Caco-2 (cell line): ENCODE results near the gene PATZ1. TPM values are rescaled to one million over a fixed set of nuclear protein-coding genes. Genes with fewer than 3 reads are reported as not detected.
A peak's percentile ranks its signal among the peaks of the same experiment; 100 is the strongest.

Experiments
- BruUV-seq: library from RNA; stranded (reverse); fragments of 400-500 nt; replicated peaks from 2 replicates; lab custom pipeline; 2021; lab: Mats Ljungman, UMichigan
- CTCF ChIA-PET: fragments of 300-600 bp; sonication (Branson Sonifier 250); formaldehyde crosslinking; loops from one replicate; lab custom pipeline; 2022; ENCODE audit warnings: antibody characterized with exemption; lab: Charles Lee
- POLR2A ChIA-PET: fragments of 300-600 bp; sonication (Branson Sonifier 250); formaldehyde crosslinking; loops from one replicate; lab custom pipeline; 2022; ENCODE audit warnings: antibody characterized with exemption; lab: Charles Lee
- DNase-seq, 2 experiments: peaks; one replicate each; pipeline versions ENCODE4 v3.0.0 to v3.0.0-alpha.2; 2020 to 2022
- H3K27me3 ChIP-seq: replicated peaks from 2 replicates; pipeline ENCODE4 v1.6.0; 2011; ENCODE audit warnings: low read length; ENCODE audit not compliant: control insufficient read depth, insufficient read depth
- H3K36me3 ChIP-seq: 2 replicates; pipeline ENCODE4 v1.5.1; 2011; ENCODE audit warnings: low read length; ENCODE audit not compliant: control insufficient read depth, insufficient read depth
- H3K4me1 ChIP-seq: fragments of 250-450 bp; sonication (Bioruptor Pico); 2 replicates; pipeline ENCODE4 v1.5.1; 2020; ENCODE audit warnings: mild to moderate bottlenecking
- H3K4me3 ChIP-seq: 2 replicates; pipeline ENCODE4 v1.5.1; 2011; ENCODE audit warnings: low read depth, mild to moderate bottlenecking, control low read depth, low read length
- H3K9me3 ChIP-seq: fragments of 250-450 bp; sonication (Bioruptor Pico); 2 replicates; pipeline ENCODE4 v1.5.1; 2020; ENCODE audit warnings: mild to moderate bottlenecking, moderate library complexity
- H3K27ac Mint-ChIP-seq: one replicate; pipeline ENCODE4 v1.8.0; 2022; ENCODE audit warnings: mixed read lengths; ENCODE audit not compliant: unreplicated experiment
- H3K27me3 Mint-ChIP-seq: one replicate; pipeline ENCODE4 v1.8.0; 2022; ENCODE audit warnings: mixed read lengths; ENCODE audit not compliant: insufficient read depth, unreplicated experiment
- H3K36me3 Mint-ChIP-seq: one replicate; pipeline ENCODE4 v1.8.0; 2022; ENCODE audit warnings: mild to moderate bottlenecking, mixed read lengths; ENCODE audit not compliant: insufficient read depth, unreplicated experiment
- H3K4me1 Mint-ChIP-seq: one replicate; pipeline ENCODE4 v1.8.0; 2022; ENCODE audit warnings: low read depth, mixed read lengths; ENCODE audit not compliant: unreplicated experiment
- H3K4me3 Mint-ChIP-seq: one replicate; pipeline ENCODE4 v1.8.0; 2022; ENCODE audit warnings: mild to moderate bottlenecking, moderate library complexity, mixed read lengths; ENCODE audit not compliant: unreplicated experiment
- H3K9me3 Mint-ChIP-seq: one replicate; pipeline ENCODE4 v1.8.0; 2022; ENCODE audit warnings: mixed read lengths; ENCODE audit not compliant: unreplicated experiment
- CTCF ChIP-seq, 2 experiments: fragments of 200-600 bp in 1 of 2; IDR thresholded peaks; 1 replicate in 1 of 2; 2 replicates in 1 of 2; pipeline versions ENCODE4 v1.5.1 to v1.8.0; 2011 to 2022; ENCODE audit warnings: antibody characterized with exemption in 1 of 2, control low read depth in 1 of 2, inconsistent platforms in 1 of 2, low read depth in 1 of 2, low read length in 1 of 2, mild to moderate bottlenecking in 1 of 2, moderate library complexity in 1 of 2; ENCODE audit not compliant: insufficient read depth in 1 of 2, severe bottlenecking in 1 of 2, unreplicated experiment in 1 of 2
- intact Hi-C: fragments of 100-400 bp; cut with micrococcal nuclease; formaldehyde crosslinking; loops from one replicate; pipeline ENCODE4 v1.10.0; 2022; ENCODE audit not compliant: unreplicated experiment
- total RNA-seq: library from RNA; stranded (reverse); gene quantifications from 2 replicates; pipeline ENCODE4 v1.2.3, GENCODE V29; 2022

Gene PATZ1
- total RNA-seq, 1 experiment from 2014 or later, result 40.9 TPM

GRCh38 chr22:31347251-31348008 lies 1.3 kb upstream of the PATZ1 start:
- no peaks in the 10 kb centered on the region for H3K9me3 ChIP-seq
- no peak for TF ChIP-seq CTCF (IDR thresholded peaks at IDR 0.05; ENCODE audit: insufficient read depth in 1 of 2, low read depth in 1 of 2, low read length in 1 of 2, severe bottlenecking in 1 of 2, unreplicated experiment in 1 of 2)
- Mint-ChIP-seq H3K27ac (peak overlapping the region; percentile 40), H3K36me3 (peaks cover 17% of the 10 kb centered on the region), H3K4me1 (peaks cover 4% of the 10 kb centered on the region), H3K4me3 (peak overlapping the region; percentile 87), H3K27me3 (no peaks in the 10 kb centered on the region), H3K9me3 (no peaks in the 10 kb centered on the region)
- H3K4me3 ChIP-seq, result peak overlapping the region; percentile 86
- intact Hi-C loops, result no loop called here
- peak; percentile 63 to 75 for DNase-seq
- ChIA-PET CTCF (interaction anchor here (0.6 to 1.2 kb wide), 4 partner anchors 34 to 235 kb away, joined by 3 to 6 read pairs (median 4); partner anchors contain the start of gene DRG1), POLR2A (interaction anchor here (0.6 to 1.5 kb wide), 2 partner anchors 57 to 279 kb away, joined by 9 to 14 read pairs; no protein-coding TSS in a partner anchor)
- peaks cover 29% of the 10 kb centered on the region for H3K4me1 ChIP-seq
- H3K27me3 ChIP-seq, result no peaks in the 10 kb centered on the region
- BruUV-seq, result no TSS peak
- H3K36me3 ChIP-seq, result peaks cover 2% of the 10 kb centered on the region; the same call in 1 of the 2 replicates

- intact Hi-C loops, result loop anchor here (1.0 kb wide), 1 partner anchor 53 kb away; the partner anchor contains the start of gene DRG1
- H3K4me1 Mint-ChIP-seq, result peaks cover 9% of the 10 kb centered on the region
- BruUV-seq, result TSS peak; percentile 45
- Histone ChIP-seq H3K27me3 (no peaks in the 10 kb centered on the region), H3K4me3 (peak overlapping the region; percentile 86), H3K9me3 (no peaks in the 10 kb centered on the region), H3K4me1 (peaks cover 29% of the 10 kb centered on the region), H3K36me3 (peaks cover 2% of the 10 kb centered on the region; the same call in 1 of the 2 replicates)
- DNase-seq, result no peak
- ChIA-PET POLR2A (interaction anchor here (0.6 to 1.5 kb wide), 5 partner anchors 53 to 278 kb away, joined by 3 to 14 read pairs (median 9); partner anchors contain the start of genes DRG1 and PIK3IP1), CTCF (interaction anchor here (0.5 to 1.2 kb wide), 7 partner anchors 29 to 1413 kb away, joined by 3 to 6 read pairs (median 3); partner anchors contain the start of gene DRG1)
- H3K4me3 Mint-ChIP-seq, result peak overlapping the region; percentile 87
- peak overlapping the region; percentile 40 for H3K27ac Mint-ChIP-seq
- H3K36me3 Mint-ChIP-seq, result peaks cover 24% of the 10 kb centered on the region
- no peaks in the 10 kb centered on the region for H3K9me3 Mint-ChIP-seq
- H3K27me3 Mint-ChIP-seq, result no peaks in the 10 kb centered on the region
- TF ChIP-seq CTCF (IDR thresholded peaks at IDR 0.05; ENCODE audit: insufficient read depth in 1 of 2, low read depth in 1 of 2, low read length in 1 of 2, severe bottlenecking in 1 of 2, unreplicated experiment in 1 of 2), result no peak
Observed at GRCh38 chr22:31346733-31347250, 646 bp upstream of the PATZ1 start.
